Testis (tissue), 3 donors: ENCODE results near the gene SCLY. TPM values are rescaled to one million over a fixed set of nuclear protein-coding genes. Genes with fewer than 3 reads are reported as not detected.

Source experiments
- DNase-seq: peaks from one replicate; pipeline ENCODE4 v3.0.0-alpha.2; 2019
- H3K27ac ChIP-seq, 2 donors: fragments of 200-600 bp; sonication (generic); one replicate each; pipeline ENCODE4 v1.5.1; 2019
- H3K27me3 ChIP-seq: fragments of 200-600 bp; sonication (generic); one replicate; pipeline ENCODE4 v1.5.1; 2019
- H3K36me3 ChIP-seq: fragments of 200-600 bp; sonication (generic); one replicate; pipeline ENCODE4 v1.5.1; 2017; ENCODE audit warnings: low read depth; ENCODE audit errors: missing control alignments
- H3K4me1 ChIP-seq: fragments of 200-600 bp; sonication (generic); one replicate; pipeline ENCODE4 v1.5.1; 2019
- H3K4me3 ChIP-seq, 2 donors: fragments of 200-600 bp; sonication (generic); one replicate each; pipeline ENCODE4 v1.5.1; 2017 to 2019
- H3K9me3 ChIP-seq: fragments of 200-600 bp; sonication (generic); one replicate; pipeline ENCODE4 v1.5.1; 2017
- CTCF ChIP-seq, 3 experiments: fragments of 450-650 bp in 2 of 3; fragments of 200-600 bp in 1 of 3; sonication (generic) in 1 of 3; IDR thresholded peaks; one replicate each; pipeline ENCODE4 v1.5.1; 2016 to 2019; ENCODE audit warnings: antibody characterized with exemption in 3 of 3, mild to moderate bottlenecking in 2 of 3, moderate library complexity in 1 of 3
- POLR2A ChIP-seq: fragments of 450-650 bp; IDR thresholded peaks from one replicate; pipeline ENCODE4 v1.6.1; 2017; ENCODE audit warnings: antibody characterized with exemption, mild to moderate bottlenecking, moderate library complexity
- WGBS, 2 donors: methylation state at CpG; one replicate each; pipeline ENCODE4 v1.1.5; 2018; 5-methylcytosine and 5-hydroxymethylcytosine counted together
- intact Hi-C: fragments of 100-400 bp; cut with DNase I; formaldehyde crosslinking; loops from one replicate; pipeline ENCODE4 v1.15.1; 2023; ENCODE audit warnings: low total_unique reads
- polyA plus RNA-seq: library from polyadenylated mRNA; stranded (reverse); fragments of 350-450 nt; fragmentation: Illumina TruSeq; extraction: RNeasy Lipid Tissue Mini Kit (QIAGEN cat#74804); gene quantifications from one replicate; pipeline ENCODE4 v1.2.3, GENCODE V29; 2014; ENCODE audit warnings: low read depth, low replicate concordance; ENCODE audit not compliant: insufficient read depth
- total RNA-seq, 2 donors: library from RNA; depleted of rRNA; stranded (reverse); fragments of >200 nt; gene quantifications; one replicate each; pipeline ENCODE4 v1.2.3, GENCODE V29; 2016

The SCLY gene
- total and polyA plus RNA-seq, 3 donors from 2014 or later: 19.6 to 40.2 (median 24.6) TPM

- TF ChIP-seq CTCF (IDR thresholded peaks at IDR 0.05) (no peak), POLR2A (no peak)
- H3K4me1 ChIP-seq: no peaks in the 10 kb centered on the region
- H3K27me3 ChIP-seq: no peaks in the 10 kb centered on the region
- H3K9me3 ChIP-seq: no peaks in the 10 kb centered on the region
- intact Hi-C loops: no loop called here
- no peak overlapping the region for H3K27ac ChIP-seq
- no peak for DNase-seq
- no peak overlapping the region for H3K4me3 ChIP-seq
- WGBS, 2 donors: 90 to 91% methylated on average over 3 of the region's 3 CpGs
- H3K36me3 ChIP-seq: no peaks in the 10 kb centered on the region
Measured at GRCh38 chr2:238085899-238086298, 25.1 kb downstream of the SCLY start.

- Histone ChIP-seq H3K4me3 (no peak overlapping the region), H3K9me3 (no peaks in the 10 kb centered on the region), H3K27me3 (no peaks in the 10 kb centered on the region), H3K4me1 (no peaks in the 10 kb centered on the region), H3K36me3 (no peaks in the 10 kb centered on the region), H3K27ac (no peak overlapping the region)
- intact Hi-C loops: no loop called here
- DNase-seq: no peak
- 85 to 92% methylated on average over 2 of the region's 2 CpGs for WGBS, 2 donors
- TF ChIP-seq CTCF (IDR thresholded peaks at IDR 0.05) (no peak), POLR2A (no peak)
Measured at GRCh38 chr2:238087211-238087610, 26.4 kb downstream of the SCLY start.

GRCh38 chr2:238090887-238091286 lies 30.1 kb downstream of the SCLY start:
- no peak for DNase-seq
- Histone ChIP-seq H3K36me3 (no peaks in the 10 kb centered on the region), H3K4me3 (no peak overlapping the region), H3K9me3 (no peaks in the 10 kb centered on the region), H3K27me3 (no peaks in the 10 kb centered on the region), H3K4me1 (no peaks in the 10 kb centered on the region), H3K27ac (no peak overlapping the region)
- intact Hi-C loops: no loop called here
- WGBS, 2 donors: 88 to 94% methylated on average over 4 of the region's 4 CpGs
- no peak for TF ChIP-seq CTCF (IDR thresholded peaks at IDR 0.05)
- no peak for TF ChIP-seq POLR2A

- intact Hi-C loops: no loop called here
- Histone ChIP-seq H3K4me3 (no peak overlapping the region), H3K36me3 (no peaks in the 10 kb centered on the region), H3K27me3 (no peaks in the 10 kb centered on the region), H3K9me3 (no peaks in the 10 kb centered on the region), H3K4me1 (no peaks in the 10 kb centered on the region), H3K27ac (no peak overlapping the region)
- no peak for DNase-seq
- no peak for TF ChIP-seq POLR2A
- 95% methylated on average over 16 of the region's 16 CpGs for WGBS, 2 donors
Measured at GRCh38 chr2:238091436-238092060, 30.7 kb downstream of the SCLY start.

GRCh38 chr2:238092486-238093035 lies 31.8 kb downstream of the SCLY start:
- 95 to 96% methylated on average over 12 of the region's 12 CpGs for WGBS, 2 donors
- TF ChIP-seq CTCF (IDR thresholded peaks at IDR 0.05) (no peak), POLR2A (no peak)
- DNase-seq: no peak
- Histone ChIP-seq H3K36me3 (no peaks in the 10 kb centered on the region), H3K27ac (no peak overlapping the region), H3K4me3 (no peak overlapping the region), H3K9me3 (no peaks in the 10 kb centered on the region), H3K27me3 (no peaks in the 10 kb centered on the region), H3K4me1 (no peaks in the 10 kb centered on the region)
- intact Hi-C loops: no loop called here
